ENCODE results near the gene MEPE.

DNA sequence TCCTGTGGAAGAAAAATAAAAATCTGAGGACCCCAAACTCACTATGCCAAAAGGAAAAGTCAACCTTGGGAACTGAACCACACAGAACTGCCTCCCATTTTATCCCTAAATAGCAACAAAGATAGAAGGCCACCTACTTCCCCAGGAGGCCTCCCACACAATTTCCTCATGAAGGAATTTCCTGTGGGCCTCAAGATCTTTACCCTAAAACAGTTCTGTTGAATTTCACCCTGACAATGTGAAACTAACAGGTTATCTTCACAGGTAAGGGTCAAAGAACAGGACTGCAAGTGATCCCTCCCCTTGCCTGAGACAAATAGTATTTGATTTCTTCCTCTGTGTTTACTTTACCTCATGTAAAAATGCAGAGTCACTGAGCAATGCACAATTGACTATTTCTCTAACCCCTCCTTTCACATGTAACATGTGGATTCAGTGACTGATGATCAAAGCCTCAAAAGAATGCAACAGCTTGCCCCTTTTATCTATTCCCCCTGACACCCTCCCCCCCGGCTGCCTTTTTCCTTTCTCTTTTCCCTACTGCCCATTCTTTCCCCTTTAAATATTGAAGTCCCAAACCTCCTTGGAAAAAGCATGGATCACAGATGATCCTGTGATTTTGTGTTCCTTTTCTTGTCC is 33.3 kb downstream of the MEPE start:
- TF ChIP-seq CTCF (IDR thresholded peaks at IDR 0.05; ENCODE audit: control extremely low read depth in 1 of 3, insufficient read depth in 1 of 3, low read depth in 1 of 3, low read length in 3 of 3) (no peak), SP2 (IDR thresholded peaks at IDR 0.05; ENCODE audit: low read length) (no peak), CBX5 (IDR thresholded peaks at IDR 0.05; ENCODE audit: low read depth, low read length) (no peak)
